HG02678 (cell line): ENCODE results near the gene CD177.
"Not testable (repeated sequence)": the region's sequence is repeated elsewhere in the genome, so short reads cannot be mapped to it uniquely, and the experiment has no call there.

Source experiments
- ATAC-seq: cut with Tn5 transposase; IDR thresholded peaks from one replicate; pipeline ENCODE4 v1.9.1; 2021; ENCODE audit warnings: mild to moderate bottlenecking, moderate library complexity; ENCODE audit not compliant: unreplicated experiment

The CD177 gene, protein sequence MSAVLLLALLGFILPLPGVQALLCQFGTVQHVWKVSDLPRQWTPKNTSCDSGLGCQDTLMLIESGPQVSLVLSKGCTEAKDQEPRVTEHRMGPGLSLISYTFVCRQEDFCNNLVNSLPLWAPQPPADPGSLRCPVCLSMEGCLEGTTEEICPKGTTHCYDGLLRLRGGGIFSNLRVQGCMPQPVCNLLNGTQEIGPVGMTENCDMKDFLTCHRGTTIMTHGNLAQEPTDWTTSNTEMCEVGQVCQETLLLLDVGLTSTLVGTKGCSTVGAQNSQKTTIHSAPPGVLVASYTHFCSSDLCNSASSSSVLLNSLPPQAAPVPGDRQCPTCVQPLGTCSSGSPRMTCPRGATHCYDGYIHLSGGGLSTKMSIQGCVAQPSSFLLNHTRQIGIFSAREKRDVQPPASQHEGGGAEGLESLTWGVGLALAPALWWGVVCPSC

GRCh38 chr19:43353606-43354304 lies at the start of gene CD177:
CD177 (plus strand) TSS chr19:43353686; CDS start chr19:43353715, 29 bp downstream.
- no peak for ATAC-seq

- ATAC-seq = no peak
Measured at GRCh38 chr19:43305642-43306041, 47.8 kb upstream of the CD177 start.

DNA sequence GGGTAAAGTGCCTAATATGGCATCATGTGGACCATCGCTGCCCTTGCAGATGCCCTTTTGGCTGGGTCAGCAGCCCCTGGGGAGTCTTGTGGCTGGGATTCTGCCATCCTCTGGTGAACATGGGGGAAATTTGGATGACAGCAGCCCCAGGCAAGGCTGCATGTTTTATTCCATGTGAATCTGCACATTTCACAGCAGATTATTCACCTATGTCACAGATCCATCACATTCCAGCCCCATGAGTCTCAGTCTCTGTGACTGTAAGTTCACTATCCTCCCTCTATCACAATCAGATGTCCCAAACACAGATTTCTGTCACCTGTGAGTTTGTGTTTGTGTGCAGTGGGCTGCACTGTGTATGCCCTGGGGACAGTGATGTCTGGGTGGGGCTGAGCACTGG lies 47.4 kb upstream of the CD177 start:
- ATAC-seq = no peak

DNA sequence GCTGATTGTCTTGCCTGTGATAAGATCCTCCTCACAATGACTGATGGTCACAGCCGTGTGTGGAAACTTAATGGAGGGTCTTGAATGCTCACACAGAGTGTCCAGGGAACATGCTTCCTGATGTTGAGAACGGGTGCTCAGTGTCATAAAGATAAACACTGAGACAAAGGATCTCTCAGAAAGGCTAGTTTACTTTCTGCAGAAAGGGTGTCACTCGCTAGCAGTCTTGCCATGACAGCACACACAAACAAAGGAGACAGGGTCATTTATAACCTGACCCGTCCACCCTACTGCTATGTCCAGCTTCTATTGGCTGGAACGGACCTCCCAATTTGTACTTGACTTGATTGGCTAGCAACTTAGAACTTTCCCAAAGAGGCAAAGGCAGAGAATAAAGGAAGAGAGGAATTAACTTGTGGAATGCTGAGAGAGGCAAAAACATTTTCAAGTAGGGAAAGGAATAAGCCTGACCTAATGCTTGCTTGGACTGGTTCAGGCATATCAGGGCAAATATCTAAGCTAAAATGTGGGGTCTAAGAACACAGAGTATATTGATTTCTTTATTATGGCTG lies 45.2 kb upstream of the CD177 start:
- no peak for ATAC-seq

DNA sequence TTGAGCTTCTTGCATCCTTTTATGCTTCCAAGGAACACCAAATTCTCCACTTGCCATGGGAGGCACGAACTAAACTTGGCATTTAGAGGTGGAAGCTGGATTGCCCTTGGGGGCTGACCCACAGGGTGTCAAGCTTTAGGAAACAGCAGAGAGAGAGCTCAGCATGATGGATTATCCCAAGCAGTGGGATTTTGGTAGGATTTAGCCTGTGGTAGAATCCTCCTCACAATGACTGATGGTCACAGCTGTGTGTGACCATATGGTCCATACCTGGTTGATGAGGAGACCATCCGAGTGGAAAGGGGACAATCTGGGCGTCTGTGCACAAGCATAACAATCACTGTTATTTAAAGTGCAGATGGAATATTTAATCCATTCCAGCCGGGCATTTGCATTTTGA lies 44.0 kb upstream of the CD177 start:
- no peak for ATAC-seq

- ATAC-seq = no peak
Measured at GRCh38 chr19:43310221-43310620, 43.3 kb upstream of the CD177 start.

GRCh38 chr19:43311256-43311655 lies 42.2 kb upstream of the CD177 start:
- no peak for ATAC-seq

GRCh38 chr19:43311706-43312105 lies 41.8 kb upstream of the CD177 start:
- no peak for ATAC-seq

GRCh38 chr19:43313711-43314495 lies 39.6 kb upstream of the CD177 start:
- ATAC-seq = no peak

DNA sequence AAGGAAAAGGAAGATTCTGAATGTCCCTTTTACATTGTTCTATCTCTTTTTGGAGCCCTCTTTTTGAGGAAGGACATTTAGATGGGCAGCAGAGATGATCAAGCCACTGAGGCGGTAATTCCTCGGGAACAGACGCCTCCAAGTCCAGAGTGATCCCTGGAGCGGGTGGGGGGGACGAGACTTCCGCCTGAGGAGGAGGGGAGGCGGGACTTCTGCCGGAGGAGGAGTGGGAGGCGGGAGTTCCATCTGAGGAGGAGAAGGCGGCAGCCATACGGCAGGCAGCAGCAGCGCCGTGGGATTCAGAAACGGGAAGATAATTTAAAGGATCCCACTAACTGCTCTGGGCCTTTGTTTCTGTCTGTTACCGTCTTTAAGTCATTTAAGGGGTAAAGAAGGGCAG lies 37.6 kb upstream of the CD177 start:
- no peak for ATAC-seq

GRCh38 chr19:43316591-43317319 lies 36.7 kb upstream of the CD177 start:
- no peak for ATAC-seq

GRCh38 chr19:43318203-43318602 lies 35.3 kb upstream of the CD177 start:
- no peak for ATAC-seq

- ATAC-seq = no peak
Measured at GRCh38 chr19:43318796-43319314, 34.6 kb upstream of the CD177 start.

DNA sequence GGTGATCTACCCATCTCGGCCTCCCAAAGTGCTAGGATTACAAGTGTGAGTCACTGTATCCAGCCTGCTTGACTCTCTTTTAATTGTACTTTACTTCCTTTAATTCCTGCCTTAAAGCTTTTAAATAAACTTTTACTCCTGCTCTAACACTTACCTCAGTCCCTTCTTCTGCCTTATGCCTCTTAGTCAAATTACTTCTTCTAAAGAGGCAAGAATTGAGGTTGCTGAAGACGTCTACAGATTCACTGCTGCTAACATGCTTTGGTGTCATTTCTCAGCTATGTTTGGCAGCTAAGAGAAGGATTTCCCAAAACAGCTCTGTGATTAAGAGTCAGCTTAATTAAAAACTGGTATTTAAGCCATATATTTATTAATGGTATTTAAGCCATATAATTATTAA lies 32.9 kb upstream of the CD177 start:
- ATAC-seq = no peak

- ATAC-seq = not testable (repeated sequence)
Measured at GRCh38 chr19:43326761-43327160, 26.7 kb upstream of the CD177 start.

DNA sequence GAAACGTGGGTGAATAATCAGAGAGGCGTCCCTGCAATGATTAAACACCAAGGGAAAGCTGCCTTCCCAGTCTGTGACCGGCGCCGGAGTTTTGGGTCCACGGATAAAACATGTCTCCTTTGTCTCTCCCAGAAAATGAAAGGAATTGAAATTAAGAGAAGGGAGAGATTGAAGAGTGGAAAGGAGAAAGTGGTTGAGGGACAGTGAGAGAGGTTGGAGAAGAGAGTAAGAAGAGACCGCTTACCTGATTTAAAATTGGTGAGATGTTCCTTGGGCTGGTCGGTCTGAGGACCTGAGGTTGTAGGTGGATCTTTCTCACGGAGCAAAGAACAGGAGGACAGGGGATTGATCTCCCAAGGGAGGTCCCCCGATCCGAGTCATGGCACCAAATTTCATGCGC lies 24.9 kb upstream of the CD177 start:
- not testable (repeated sequence) for ATAC-seq

- ATAC-seq = not testable (repeated sequence)
Measured at GRCh38 chr19:43329049-43329448, 24.4 kb upstream of the CD177 start.

DNA sequence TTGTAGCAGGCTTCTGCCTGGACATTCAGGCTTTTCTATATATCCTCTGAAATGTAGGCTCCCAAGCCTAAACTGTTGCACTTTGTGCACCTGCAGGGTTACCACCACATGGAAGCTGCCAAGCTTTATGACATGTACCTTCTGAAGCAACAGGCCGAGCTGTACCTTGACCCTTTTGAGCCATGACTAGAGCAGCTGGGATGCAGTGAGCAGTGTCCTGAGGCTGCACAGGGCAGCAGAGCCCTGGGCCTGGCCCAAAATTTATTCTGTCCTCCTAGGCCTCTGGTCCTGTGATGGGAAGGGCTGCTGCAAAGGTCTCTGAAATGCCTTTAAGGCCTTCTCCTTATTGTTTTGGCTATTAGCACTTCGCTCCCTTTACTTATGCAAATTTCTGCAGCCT lies 23.5 kb upstream of the CD177 start:
- ATAC-seq = no peak

DNA sequence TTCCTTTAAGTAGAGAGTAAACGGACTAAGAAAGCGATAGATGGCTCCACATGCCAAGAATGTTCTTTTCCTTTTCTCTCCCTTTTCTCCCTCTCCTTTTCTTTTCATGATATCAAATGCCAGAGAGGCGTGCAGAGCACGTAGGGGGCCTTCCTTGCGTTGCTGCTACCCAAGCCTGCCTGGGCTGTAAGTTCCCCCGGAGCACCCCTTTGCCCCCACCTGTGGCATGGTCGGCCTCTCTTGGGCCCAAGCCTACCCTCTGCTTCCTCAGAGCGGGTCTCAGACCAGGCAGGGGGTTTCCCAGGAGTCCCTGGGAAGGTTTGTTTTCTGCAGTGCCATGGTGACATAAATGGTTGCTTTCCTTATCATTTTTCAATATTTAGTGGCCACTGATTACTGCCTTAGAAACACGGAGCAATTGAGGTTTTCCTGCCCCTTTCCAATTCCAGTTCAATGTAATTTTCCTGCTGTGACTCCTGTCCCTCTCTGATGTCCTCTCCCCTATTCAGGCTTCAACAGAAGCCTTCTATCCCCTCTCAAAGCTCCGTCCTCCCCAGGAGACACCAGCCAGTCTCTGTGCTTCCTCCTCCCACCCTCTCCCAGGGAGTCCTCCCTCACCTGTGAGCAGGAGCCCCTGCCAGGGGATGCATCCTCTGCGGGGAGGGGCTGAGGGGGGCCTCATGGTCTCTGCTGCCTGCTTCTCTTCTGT lies 22.6 kb upstream of the CD177 start:
- ATAC-seq = no peak
